H1 (cell line): ENCODE data around the gene IKZF5. TPM values are rescaled to one million over a fixed set of nuclear protein-coding genes. Genes with fewer than 3 reads are reported as not detected.

Experiments used
- CTCF ChIA-PET: fragments of 300-600 bp; sonication (Branson Sonifier 250); formaldehyde crosslinking; loops from one replicate; lab custom pipeline; 2021; ENCODE audit not compliant: partially characterized antibody; lab: Charles Lee
- POLR2A ChIA-PET: fragments of 300-600 bp; sonication (Branson Sonifier 250); formaldehyde crosslinking; loops from one replicate; lab custom pipeline; 2021; ENCODE audit warnings: inconsistent platforms; ENCODE audit not compliant: partially characterized antibody; lab: Charles Lee
- DNase-seq, 2 experiments: peaks; one replicate each; pipeline versions ENCODE4 v3.0.0 to v3.0.0-alpha.2; 2010 to 2022; ENCODE audit warnings: low spot score in 2 of 2, low read depth in 1 of 2, mixed read lengths in 1 of 2
- FAIRE-seq: peaks from 2 replicates; lab custom pipeline; 2011; peaks lifted over from hg19 to GRCh38; lab: Jason Lieb, UNC
- H2AFZ ChIP-seq: 2 replicates; pipeline ENCODE4 v1.8.1; 2012; ENCODE audit warnings: low read length, inconsistent platforms
- H2AK5ac ChIP-seq: 2 replicates; pipeline ENCODE4 v1.6.1; 2013; ENCODE audit warnings: low read depth, low read length
- H2BK120ac ChIP-seq: replicated peaks from 2 replicates; pipeline ENCODE3; 2013; ENCODE audit warnings: low read depth, low read length, inconsistent platforms
- H2BK12ac ChIP-seq: 2 replicates; pipeline ENCODE4 v1.6.1; 2013; ENCODE audit warnings: low read depth, low read length
- H2BK15ac ChIP-seq: 2 replicates; pipeline ENCODE4 v1.6.1; 2013; ENCODE audit warnings: low read length
- H2BK20ac ChIP-seq: 2 replicates; pipeline ENCODE4 v1.6.1; 2013; ENCODE audit warnings: low read length
- H2BK5ac ChIP-seq: 2 replicates; pipeline ENCODE4 v1.6.1; 2013; ENCODE audit warnings: low read depth, low read length
- H3K14ac ChIP-seq: 2 replicates; pipeline ENCODE4 v1.6.1; 2013; ENCODE audit warnings: inconsistent platforms; ENCODE audit not compliant: insufficient read length
- H3K18ac ChIP-seq: 2 replicates; pipeline ENCODE4 v1.6.1; 2013; ENCODE audit warnings: low read length; ENCODE audit errors: extremely low read depth
- H3K23ac ChIP-seq: 2 replicates; pipeline ENCODE4 v1.6.1; 2013; ENCODE audit warnings: inconsistent platforms; ENCODE audit not compliant: insufficient read length
- H3K23me2 ChIP-seq: 2 replicates; pipeline ENCODE4 v1.6.1; 2013; ENCODE audit warnings: low read depth, low read length
- H3K27ac ChIP-seq: 2 replicates; pipeline ENCODE4 v1.6.1; 2011; ENCODE audit warnings: low read depth, low read length, inconsistent platforms
- H3K27me3 ChIP-seq, 4 experiments: replicated peaks in 1 of 4; 1 replicate in 1 of 4; 2 replicates in 3 of 4; pipeline versions ENCODE4 v1.6.1 to v1.8.1; 2011 to 2013; ENCODE audit warnings: low read length in 3 of 4, mild to moderate bottlenecking in 3 of 4, inconsistent platforms in 2 of 4, mixed read lengths in 2 of 4, moderate library complexity in 1 of 4; ENCODE audit not compliant: control insufficient read depth in 3 of 4, insufficient read depth in 3 of 4; ENCODE audit errors: extremely low read depth in 1 of 4
- H3K36me3 ChIP-seq, 4 experiments: 2 replicates each; pipeline versions ENCODE4 v1.6.1 to v1.8.1; 2011 to 2013; ENCODE audit warnings: mild to moderate bottlenecking in 4 of 4, low read length in 3 of 4, moderate library complexity in 2 of 4, control low read depth in 1 of 4, inconsistent platforms in 1 of 4; ENCODE audit not compliant: insufficient read depth in 4 of 4, control insufficient read depth in 2 of 4
- H3K4ac ChIP-seq: replicated peaks from 2 replicates; pipeline ENCODE3; 2013; ENCODE audit warnings: low read length, low read depth, mixed read lengths, inconsistent platforms; ENCODE audit not compliant: insufficient read length
- H3K4me1 ChIP-seq, 4 experiments: replicated peaks in 1 of 4; 1 replicate in 1 of 4; 2 replicates in 3 of 4; pipeline versions ENCODE4 v1.6.1 to v1.8.1; 2011 to 2013; ENCODE audit warnings: low read length in 3 of 4, inconsistent platforms in 2 of 4, mixed read lengths in 1 of 4; ENCODE audit not compliant: insufficient read depth in 4 of 4, control insufficient read depth in 3 of 4
- H3K4me2 ChIP-seq, 2 experiments: 2 replicates each; pipeline versions ENCODE4 v1.6.1 to v1.8.1; 2011 to 2013; ENCODE audit warnings: low read depth in 2 of 2, low read length in 2 of 2, control low read depth in 1 of 2, inconsistent platforms in 1 of 2, mild to moderate bottlenecking in 1 of 2; ENCODE audit not compliant: insufficient read depth in 1 of 2
- H3K4me3 ChIP-seq, 4 experiments: fragments of 200-600, 300-600 bp in 1 of 4; sonication (generic), shearing (Covaris generic), sonication (Bioruptor Twin) in 1 of 4; 2 replicates each; pipeline versions ENCODE4 v1.5.1 to v1.8.1; 2011 to 2016; ENCODE audit warnings: low read length in 4 of 4, low read depth in 3 of 4, control low read depth in 2 of 4, inconsistent platforms in 2 of 4, mild to moderate bottlenecking in 2 of 4, mixed read lengths in 1 of 4, moderate library complexity in 1 of 4; ENCODE audit not compliant: insufficient read depth in 2 of 4; ENCODE audit errors: extremely low read depth in 1 of 4
- H3K56ac ChIP-seq: replicated peaks from 2 replicates; pipeline ENCODE3; 2013; ENCODE audit warnings: low read depth, mild to moderate bottlenecking, mixed read lengths, low read length, inconsistent platforms; ENCODE audit not compliant: insufficient read length
- H3K79me1 ChIP-seq: 2 replicates; pipeline ENCODE4 v1.6.1; 2013; ENCODE audit warnings: low read depth, low read length, control low read depth
- H3K79me2 ChIP-seq, 2 experiments: 2 replicates each; pipeline versions ENCODE4 v1.6.1 to v1.8.1; 2012 to 2013; ENCODE audit warnings: low read length in 2 of 2, mild to moderate bottlenecking in 2 of 2, inconsistent platforms in 1 of 2; ENCODE audit not compliant: insufficient read depth in 2 of 2, control insufficient read depth in 1 of 2
- H3K9ac ChIP-seq, 4 experiments: replicated peaks in 1 of 4; 1 replicate in 1 of 4; 2 replicates in 3 of 4; pipeline versions ENCODE4 v1.6.1 to v1.8.1; 2011 to 2013; ENCODE audit warnings: low read depth in 3 of 4, low read length in 3 of 4, control low read depth in 2 of 4, mild to moderate bottlenecking in 2 of 4, moderate library complexity in 2 of 4, inconsistent platforms in 1 of 4; ENCODE audit errors: extremely low read depth in 1 of 4
- H3K9me3 ChIP-seq, 2 experiments: 2 replicates each; pipeline versions ENCODE4 v1.6.1 to v1.8.1; 2012 to 2013; ENCODE audit warnings: mild to moderate bottlenecking in 2 of 2, moderate library complexity in 2 of 2, control low read depth in 1 of 2, inconsistent platforms in 1 of 2, low read depth in 1 of 2, low read length in 1 of 2, mixed read lengths in 1 of 2; ENCODE audit not compliant: insufficient read depth in 2 of 2
- H4K20me1 ChIP-seq, 2 experiments: replicated peaks in 1 of 2; 2 replicates each; pipeline versions ENCODE3 to v1.8.1; 2011 to 2013; ENCODE audit warnings: inconsistent platforms in 2 of 2, low read length in 2 of 2, mild to moderate bottlenecking in 1 of 2; ENCODE audit not compliant: insufficient read depth in 2 of 2, control insufficient read depth in 1 of 2
- H4K5ac ChIP-seq: 2 replicates; pipeline ENCODE4 v1.6.1; 2013; ENCODE audit warnings: low read length, low read depth, mixed read lengths, inconsistent platforms; ENCODE audit not compliant: insufficient read length
- H4K8ac ChIP-seq: 2 replicates; pipeline ENCODE4 v1.8.0; 2013; ENCODE audit warnings: mild to moderate bottlenecking, moderate library complexity, low read length, inconsistent platforms; ENCODE audit not compliant: insufficient read depth; ENCODE audit errors: extremely low read depth
- H4K91ac ChIP-seq: replicated peaks from 2 replicates; pipeline ENCODE3; 2013; ENCODE audit warnings: low read length, mixed read lengths, inconsistent platforms; ENCODE audit not compliant: insufficient read length
- CHD1 ChIP-seq: IDR thresholded peaks from 2 replicates; pipeline ENCODE4 v1.6.1; 2012; ENCODE audit warnings: low read depth, low read length, improper control_type of control experiment
- CTCF ChIP-seq, 3 experiments: IDR thresholded peaks; 1 replicate in 2 of 3; 2 replicates in 1 of 3; pipeline versions ENCODE4 v1.5.1 to v1.6.1; 2011; ENCODE audit warnings: low read length in 3 of 3, mild to moderate bottlenecking in 3 of 3, inconsistent platforms in 2 of 3, low read depth in 1 of 3, moderate library complexity in 1 of 3; ENCODE audit not compliant: insufficient read depth in 1 of 3; ENCODE audit errors: control extremely low read depth in 1 of 3
- EP300 ChIP-seq, 2 experiments: IDR thresholded peaks; 1 replicate in 1 of 2; 2 replicates in 1 of 2; pipeline ENCODE4 v1.6.1; 2011 to 2012; ENCODE audit warnings: low read depth in 2 of 2, low read length in 2 of 2, mild to moderate bottlenecking in 2 of 2, borderline replicate concordance in 1 of 2, inconsistent platforms in 1 of 2, moderate library complexity in 1 of 2
- EZH2 ChIP-seq: fragments of 200-600 bp; sonication (generic); IDR thresholded peaks from 2 replicates; pipeline ENCODE4 v1.7.1; 2012; ENCODE audit warnings: low read depth, mild to moderate bottlenecking, moderate library complexity, low read length, inconsistent platforms; ENCODE audit not compliant: severe bottlenecking
- GTF2F1 ChIP-seq: IDR thresholded peaks from 2 replicates; pipeline ENCODE4 v1.6.1; 2012; ENCODE audit warnings: low read depth, low read length, improper control_type of control experiment, borderline replicate concordance
- KDM4A ChIP-seq: IDR thresholded peaks from one replicate; pipeline ENCODE4 v1.7.1; 2012; ENCODE audit warnings: low read depth, mild to moderate bottlenecking, moderate library complexity, low read length, inconsistent platforms; ENCODE audit not compliant: severe bottlenecking
- NANOG ChIP-seq: IDR thresholded peaks from 2 replicates; pipeline ENCODE4 v1.6.1; 2011; ENCODE audit warnings: low read length, low read depth, mild to moderate bottlenecking, inconsistent platforms; ENCODE audit not compliant: insufficient read depth, poor library complexity, severe bottlenecking
- POLR2AphosphoS5 ChIP-seq: IDR thresholded peaks from 2 replicates; pipeline ENCODE4 v1.6.1; 2011; ENCODE audit warnings: low read depth, low read length
- TAF7 ChIP-seq: optimal IDR thresholded peaks from 2 replicates; pipeline ENCODE3; 2011; ENCODE audit warnings: low read depth, mild to moderate bottlenecking, inconsistent platforms, low read length, moderate library complexity, borderline replicate concordance
- YY1 ChIP-seq: IDR thresholded peaks from 2 replicates; pipeline ENCODE4 v1.6.1; 2011; ENCODE audit warnings: low read depth, mild to moderate bottlenecking, low read length
- WGBS, 2 experiments: shearing (Covaris generic) in 1 of 2; methylation state at CpG; one replicate each; pipeline versions ENCODE4 v1.1.6 to v1.1.7; 2013 to 2015; ENCODE audit warnings: low lambda C conversion rate in 2 of 2, mixed read lengths in 2 of 2, inconsistent platforms in 1 of 2, low coverage in 1 of 2, missing lambda C conversion rate in 1 of 2; ENCODE audit not compliant: insufficient replicate concordance in 2 of 2, insufficient coverage in 1 of 2, insufficient read length in 1 of 2; ENCODE audit errors: extremely low coverage in 1 of 2, missing lambda C conversion rate in 1 of 2; 5-methylcytosine and 5-hydroxymethylcytosine counted together
- polyA plus RNA-seq, 7 experiments: library from polyadenylated mRNA; depleted of rRNA in 3 of 7; stranded (reverse) in 5 of 7; unstranded in 2 of 7; fragments of >200 nt in 5 of 7; fragments of 200-250 nt in 2 of 7; gene quantifications; 1 replicate in 5 of 7; 2 replicates in 1 of 7; 4 replicates in 1 of 7; pipeline versions ENCODE4 v1.2.1 to v1.2.3, GENCODE V29; 2011 to 2013; ENCODE audit warnings: missing spikeins in 2 of 7, mixed read lengths in 2 of 7
- total RNA-seq: library from RNA; stranded (reverse); fragmentation: NEBNext Ultra II Directional; extraction: Animal tissue kit (Norgen Biotek cat#: 25700); gene quantifications from 2 replicates; pipeline ENCODE4 v1.2.1, GENCODE V29; 2021

Gene IKZF5
- total and polyA plus RNA-seq, 2 of the 8 experiments (the other 6 are each of a cell fraction or from before 2014, with no cell fraction given), result 5.2 to 15.3 TPM

GRCh38 chr10:122957474-122957873 lies 51.1 kb downstream of the IKZF5 start:
- DNase-seq (no peak), FAIRE-seq (no peak)
- Histone ChIP-seq H3K4me2 (no peak overlapping the region), H3K79me1 (no peaks in the 10 kb centered on the region), H3K14ac (no peak overlapping the region), H2BK5ac (no peak overlapping the region), H4K20me1 (no peaks in the 10 kb centered on the region), H3K56ac (no peak overlapping the region), H2BK12ac (no peak overlapping the region), H3K27ac (no peak overlapping the region), H3K4ac (no peak overlapping the region), H4K91ac (no peak overlapping the region), H2BK120ac (no peak overlapping the region), H3K9me3 (peaks cover 7 to 8% of the 10 kb centered on the region in 2 experiments; a peak in 3 of 4 replicates), H4K5ac (no peak overlapping the region), H3K79me2 (0 out of 4 replicates have a peak, but pooled peaks cover 0 to 3% of the 10 kb centered on the region in 2 experiments), H3K36me3 (peaks cover 0 to 4% (median 0%) of the 10 kb centered on the region in 4 experiments; a peak in 2 of 8 replicates), H4K8ac (no peak overlapping the region), H3K4me1 (peaks cover 0 to 3% (median 0%) of the 10 kb centered on the region in 4 experiments; a peak in 1 of 7 replicates), H2AFZ (no peak overlapping the region), H2BK20ac (no peak overlapping the region), H2BK15ac (no peak overlapping the region), H3K27me3 (peaks cover 7 to 15% (median 13%) of the 10 kb centered on the region in 4 experiments), H3K23me2 (peaks cover 4% of the 10 kb centered on the region; the same call in 1 of the 2 replicates), H2AK5ac (no peak overlapping the region), H3K18ac (no peak overlapping the region), H3K4me3 (no peak overlapping the region), H3K9ac (no peak overlapping the region), H3K23ac (no peak overlapping the region)
- ChIA-PET POLR2A (interaction anchor here (0.8 kb wide), 1 partner anchor 25 kb away, joined by 3 read pairs; no protein-coding TSS in a partner anchor), CTCF (interaction anchor here (1.0 kb wide), 1 partner anchor 24 kb away, joined by 3 read pairs; no protein-coding TSS in a partner anchor)
- TF ChIP-seq KDM4A (no peak), NANOG (no peak), CTCF (IDR thresholded peaks at IDR 0.05; ENCODE audit: control extremely low read depth in 1 of 3, insufficient read depth in 1 of 3, low read depth in 1 of 3, low read length in 3 of 3) (no peak), EP300 (IDR thresholded peaks at IDR 0.05; ENCODE audit: borderline replicate concordance in 1 of 2, low read depth in 2 of 2, low read length in 2 of 2) (no peak), POLR2AphosphoS5 (no peak), GTF2F1 (no peak), EZH2 (no peak), TAF7 (no peak), YY1 (no peak), CHD1 (no peak)
- WGBS, 2 experiments, result 74% methylated on average over 5 of the region's 5 CpGs; no CpG with 5 or more reads in 1 of the 2 experiments
